ENCODE measurements around the gene HNRNPU. TPM values are rescaled to one million over a fixed set of nuclear protein-coding genes. Genes with fewer than 3 reads are reported as not detected.

The HNRNPU gene
- total RNA-seq, 1 experiment from 2014 or later, result 411 TPM

- Histone ChIP-seq H3K36me3 (peaks cover 100% of the 10 kb centered on the region), H3K4me1 (replicated peaks) (peaks cover 16% of the 10 kb centered on the region), H3K27ac (no peak overlapping the region), H3K9me3 (replicated peaks) (no peaks in the 10 kb centered on the region), H3K4me3 (no peak overlapping the region), H3K27me3 (replicated peaks) (no peaks in the 10 kb centered on the region)
- no peak for DNase-seq (ENCODE audit: low read depth in 1 of 2, low spot score in 2 of 2)
Observed at GRCh38 chr1:244857761-244858160, 6.6 kb downstream of the HNRNPU start.

- no peaks in the 10 kb centered on the region for H3K27me3 ChIP-seq (replicated peaks)
- H3K4me1 ChIP-seq (replicated peaks), result no peaks in the 10 kb centered on the region
- no peaks in the 10 kb centered on the region for H3K9me3 ChIP-seq (replicated peaks)
- H3K36me3 ChIP-seq, result peaks cover 100% of the 10 kb centered on the region
- H3K27ac ChIP-seq, result no peak overlapping the region
- no peak for DNase-seq (ENCODE audit: low read depth in 1 of 2, low spot score in 2 of 2)
- no peak overlapping the region for H3K4me3 ChIP-seq
Observed at GRCh38 chr1:244854865-244855578, 9.3 kb downstream of the HNRNPU start.

- Histone ChIP-seq H3K27me3 (replicated peaks) (no peaks in the 10 kb centered on the region), H3K27ac (no peak overlapping the region), H3K4me1 (replicated peaks) (no peaks in the 10 kb centered on the region), H3K9me3 (replicated peaks) (no peaks in the 10 kb centered on the region), H3K4me3 (no peak overlapping the region), H3K36me3 (peaks cover 100% of the 10 kb centered on the region)
- DNase-seq (ENCODE audit: low read depth in 1 of 2, low spot score in 2 of 2), result no peak
Observed at GRCh38 chr1:244854166-244854565, 10.2 kb downstream of the HNRNPU start.

DNA sequence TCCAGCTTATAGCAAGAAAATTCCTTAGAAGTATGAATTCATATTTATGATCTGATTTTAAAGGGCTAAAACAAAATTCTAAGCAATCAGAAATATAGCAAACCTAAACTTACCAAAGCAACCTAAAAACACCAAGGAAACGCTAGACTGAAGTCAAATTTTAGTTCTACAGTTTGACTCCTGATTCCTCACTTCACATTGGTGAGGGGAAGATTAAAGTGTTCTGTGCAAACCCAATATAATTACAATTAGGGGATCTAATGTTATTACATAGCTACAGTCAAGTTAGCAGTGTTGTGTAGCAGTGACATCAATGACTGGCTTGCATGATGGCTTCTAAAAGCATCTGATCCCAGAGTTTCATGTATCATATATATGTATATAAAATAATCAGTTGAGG lies 11.6 kb downstream of the HNRNPU start:
- Histone ChIP-seq H3K27ac (no peak overlapping the region), H3K4me1 (replicated peaks) (no peaks in the 10 kb centered on the region), H3K36me3 (peaks cover 100% of the 10 kb centered on the region), H3K27me3 (replicated peaks) (no peaks in the 10 kb centered on the region), H3K4me3 (no peak overlapping the region), H3K9me3 (replicated peaks) (no peaks in the 10 kb centered on the region)
- DNase-seq (ENCODE audit: low read depth in 1 of 2, low spot score in 2 of 2), result no peak

DNA sequence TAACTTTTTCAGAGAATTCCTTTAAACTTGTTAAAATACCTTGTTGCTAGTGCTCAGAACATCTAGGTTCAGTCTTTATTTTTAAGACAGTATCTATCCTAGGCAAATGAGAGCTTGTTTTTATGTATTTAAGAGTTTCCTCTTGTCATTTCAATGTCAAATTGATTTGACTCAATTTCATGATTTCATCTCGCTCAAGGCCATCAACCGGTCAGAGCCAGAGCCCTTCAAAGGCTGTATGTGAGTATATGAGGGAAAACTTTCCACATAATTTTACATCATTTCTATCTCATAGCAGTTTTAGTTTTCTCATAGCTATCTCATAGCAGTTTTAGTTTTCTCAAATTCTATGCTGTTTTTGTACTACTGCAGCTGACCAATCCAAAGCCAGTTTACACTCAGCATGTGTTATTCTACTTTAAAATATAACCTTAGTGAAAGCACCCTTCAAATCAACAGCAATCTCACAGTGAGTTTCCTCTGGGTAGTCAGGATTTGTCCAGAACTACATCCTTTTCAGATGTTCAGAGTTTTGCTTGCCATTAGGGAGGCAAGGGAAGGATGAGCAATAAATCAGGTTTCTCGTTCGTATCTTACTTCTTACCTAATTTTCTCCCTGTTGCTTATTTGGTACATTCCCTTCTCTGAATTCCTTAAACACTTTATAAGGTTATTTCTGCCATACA lies 12.7 kb downstream of the HNRNPU start:
- Histone ChIP-seq H3K27ac (no peak overlapping the region), H3K4me3 (no peak overlapping the region), H3K36me3 (peaks cover 100% of the 10 kb centered on the region), H3K4me1 (replicated peaks) (no peaks in the 10 kb centered on the region), H3K27me3 (replicated peaks) (no peaks in the 10 kb centered on the region), H3K9me3 (replicated peaks) (no peaks in the 10 kb centered on the region)
- no peak for DNase-seq (ENCODE audit: low read depth in 1 of 2, low spot score in 2 of 2)

GRCh38 chr1:244850896-244851295 lies 13.4 kb downstream of the HNRNPU start:
- Histone ChIP-seq H3K4me1 (replicated peaks) (no peaks in the 10 kb centered on the region), H3K36me3 (peaks cover 100% of the 10 kb centered on the region), H3K27ac (no peak overlapping the region), H3K4me3 (no peak overlapping the region), H3K27me3 (replicated peaks) (no peaks in the 10 kb centered on the region), H3K9me3 (replicated peaks) (no peaks in the 10 kb centered on the region)
- no peak for DNase-seq (ENCODE audit: low read depth in 1 of 2, low spot score in 2 of 2)

- H3K9me3 ChIP-seq (replicated peaks), result no peaks in the 10 kb centered on the region
- no peak overlapping the region for H3K27ac ChIP-seq
- DNase-seq (ENCODE audit: low read depth in 1 of 2, low spot score in 2 of 2), result no peak
- H3K36me3 ChIP-seq, result peaks cover 100% of the 10 kb centered on the region
- no peaks in the 10 kb centered on the region for H3K4me1 ChIP-seq (replicated peaks)
- H3K4me3 ChIP-seq, result no peak overlapping the region
- no peaks in the 10 kb centered on the region for H3K27me3 ChIP-seq (replicated peaks)
Observed at GRCh38 chr1:244850099-244850852, 14.1 kb downstream of the HNRNPU start.

- no peaks in the 10 kb centered on the region for H3K9me3 ChIP-seq (replicated peaks)
- H3K4me3 ChIP-seq, result no peak overlapping the region
- H3K27me3 ChIP-seq (replicated peaks), result no peaks in the 10 kb centered on the region
- no peak overlapping the region; the same call in 1 of the 2 replicates for H3K27ac ChIP-seq
- peaks cover 100% of the 10 kb centered on the region for H3K36me3 ChIP-seq
- no peak for DNase-seq (ENCODE audit: low read depth in 1 of 2, low spot score in 2 of 2)
- H3K4me1 ChIP-seq (replicated peaks), result no peaks in the 10 kb centered on the region
Observed at GRCh38 chr1:244849189-244849866, 15.0 kb downstream of the HNRNPU start.

- Histone ChIP-seq H3K4me3 (no peak overlapping the region), H3K27me3 (replicated peaks) (no peaks in the 10 kb centered on the region), H3K9me3 (replicated peaks) (no peaks in the 10 kb centered on the region), H3K4me1 (replicated peaks) (no peaks in the 10 kb centered on the region), H3K36me3 (peaks cover 100% of the 10 kb centered on the region), H3K27ac (no peak overlapping the region)
- DNase-seq (ENCODE audit: low read depth in 1 of 2, low spot score in 2 of 2), result no peak
Observed at GRCh38 chr1:244846653-244847052, 17.7 kb downstream of the HNRNPU start.

- DNase-seq (ENCODE audit: low read depth in 1 of 2, low spot score in 2 of 2), result no peak
- no peak overlapping the region for H3K27ac ChIP-seq
- peaks cover 100% of the 10 kb centered on the region for H3K36me3 ChIP-seq
- no peaks in the 10 kb centered on the region for H3K9me3 ChIP-seq (replicated peaks)
- H3K27me3 ChIP-seq (replicated peaks), result no peaks in the 10 kb centered on the region
- H3K4me3 ChIP-seq, result no peak overlapping the region
- no peaks in the 10 kb centered on the region for H3K4me1 ChIP-seq (replicated peaks)
Observed at GRCh38 chr1:244844155-244845121, 19.9 kb downstream of the HNRNPU start.

DNA sequence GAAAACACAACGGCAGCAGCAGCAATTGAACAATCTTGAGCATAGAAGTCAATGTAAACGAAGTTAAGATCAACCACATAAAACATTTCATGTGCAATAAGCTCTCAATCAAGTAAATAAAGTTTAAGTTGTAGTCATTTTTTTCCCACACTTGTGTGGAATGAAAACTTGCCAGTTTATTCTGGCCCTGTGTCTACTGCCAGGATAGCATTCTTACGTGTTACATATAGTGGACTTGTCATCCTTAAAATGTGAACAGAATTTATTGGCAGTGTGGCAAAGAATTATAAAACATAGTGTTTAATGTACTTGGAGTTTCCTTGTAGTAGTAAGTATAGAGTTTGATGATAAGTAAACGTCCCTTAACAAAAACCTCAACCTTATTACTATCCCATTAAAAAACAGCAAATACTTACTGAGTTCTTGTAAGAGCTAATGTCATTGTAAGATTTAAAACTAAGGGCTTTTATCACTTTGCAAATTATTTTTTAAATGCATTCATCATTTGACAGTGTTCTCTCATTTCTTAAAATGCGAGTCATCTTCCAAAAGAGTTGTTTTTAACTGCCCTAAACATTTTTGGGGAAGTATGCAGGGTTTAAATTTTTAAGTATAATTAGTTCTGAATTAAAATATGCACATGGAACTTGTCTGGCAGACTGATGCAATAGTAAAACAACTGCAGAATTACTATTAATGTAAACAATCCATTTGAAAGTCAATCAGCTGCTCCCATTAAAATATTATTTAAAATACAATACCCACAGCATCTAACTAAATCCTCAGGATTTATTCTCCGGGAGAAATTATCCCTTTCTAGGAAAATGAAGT lies 21.0 kb downstream of the HNRNPU start:
- H3K4me1 ChIP-seq (replicated peaks), result no peaks in the 10 kb centered on the region; the same call in 1 of the 2 replicates
- no peaks in the 10 kb centered on the region for H3K27me3 ChIP-seq (replicated peaks)
- H3K27ac ChIP-seq, result no peak overlapping the region
- peaks cover 98% of the 10 kb centered on the region for H3K36me3 ChIP-seq
- no peak for DNase-seq (ENCODE audit: low read depth in 1 of 2, low spot score in 2 of 2)
- H3K4me3 ChIP-seq, result no peak overlapping the region
- no peaks in the 10 kb centered on the region for H3K9me3 ChIP-seq (replicated peaks)

- H3K27ac ChIP-seq, result no peak overlapping the region
- H3K4me1 ChIP-seq (replicated peaks), result peaks cover 16% of the 10 kb centered on the region
- H3K9me3 ChIP-seq (replicated peaks), result no peaks in the 10 kb centered on the region
- no peaks in the 10 kb centered on the region for H3K27me3 ChIP-seq (replicated peaks)
- DNase-seq (ENCODE audit: low read depth in 1 of 2, low spot score in 2 of 2), result no peak
- peaks cover 92% of the 10 kb centered on the region for H3K36me3 ChIP-seq
- no peak overlapping the region for H3K4me3 ChIP-seq
Observed at GRCh38 chr1:244841273-244841927, 22.9 kb downstream of the HNRNPU start.

Measured in SJSA1 (cell line).